ENCODE results near the gene EPS8L1.

The EPS8L1 gene

GRCh38 chr19:55044771-55045716 is 30.6 kb upstream of the EPS8L1 start:
- H3K36me3 ChIP-seq (ENCODE audit: insufficient read depth, low read length) = peaks cover 41% of the 10 kb centered on the region
- H3K4me3 ChIP-seq = no peak overlapping the region
- no peak for TF ChIP-seq POLR2AphosphoS5 (IDR thresholded peaks at IDR 0.05; ENCODE audit: borderline replicate concordance, low read depth, low read length)
- no peak for TF ChIP-seq EZH2 (IDR thresholded peaks at IDR 0.05)
- H3K9ac ChIP-seq (ENCODE audit: insufficient read length) = no peak overlapping the region
- no peak overlapping the region for H3K27ac ChIP-seq
- H3K9me3 ChIP-seq (ENCODE audit: low read depth, low read length) = no peaks in the 10 kb centered on the region
- no peak for DNase-seq (ENCODE audit: low read depth, low spot score)

- no peak for TF ChIP-seq EZH2 (IDR thresholded peaks at IDR 0.05)
- TF ChIP-seq FOXP2 (optimal IDR thresholded peaks at IDR 0.05; ENCODE audit: control extremely low read depth, extremely low read length, insufficient read depth) = no peak
- no peak for TF ChIP-seq POLR2AphosphoS5 (IDR thresholded peaks at IDR 0.05; ENCODE audit: borderline replicate concordance, low read depth, low read length)
- no peaks in the 10 kb centered on the region for H3K9me3 ChIP-seq (ENCODE audit: low read depth, low read length)
- H3K4me3 ChIP-seq = no peak overlapping the region
- peaks cover 52% of the 10 kb centered on the region for H3K36me3 ChIP-seq (ENCODE audit: insufficient read depth, low read length)
- DNase-seq (ENCODE audit: low read depth, low spot score) = no peak
- no peak overlapping the region for H3K27ac ChIP-seq
- H3K9ac ChIP-seq (ENCODE audit: insufficient read length) = no peak overlapping the region
Measured at GRCh38 chr19:55046975-55047622, 28.6 kb upstream of the EPS8L1 start.

GRCh38 chr19:55047951-55048350 is 27.7 kb upstream of the EPS8L1 start:
- TF ChIP-seq FOXP2 (optimal IDR thresholded peaks at IDR 0.05; ENCODE audit: control extremely low read depth, extremely low read length, insufficient read depth) (no peak), POLR2AphosphoS5 (IDR thresholded peaks at IDR 0.05; ENCODE audit: borderline replicate concordance, low read depth, low read length) (no peak), EZH2 (IDR thresholded peaks at IDR 0.05) (no peak)
- Histone ChIP-seq H3K9ac (ENCODE audit: insufficient read length) (no peak overlapping the region), H3K9me3 (ENCODE audit: low read depth, low read length) (no peaks in the 10 kb centered on the region), H3K36me3 (ENCODE audit: insufficient read depth, low read length) (peaks cover 55% of the 10 kb centered on the region), H3K4me3 (no peak overlapping the region), H3K27ac (no peak overlapping the region)
- no peak for DNase-seq (ENCODE audit: low read depth, low spot score)

GRCh38 chr19:55048446-55048845 is 27.2 kb upstream of the EPS8L1 start:
- Histone ChIP-seq H3K4me3 (no peak overlapping the region), H3K9me3 (ENCODE audit: low read depth, low read length) (no peaks in the 10 kb centered on the region), H3K27ac (no peak overlapping the region), H3K9ac (ENCODE audit: insufficient read length) (no peak overlapping the region), H3K36me3 (ENCODE audit: insufficient read depth, low read length) (peaks cover 58% of the 10 kb centered on the region)
- DNase-seq (ENCODE audit: low read depth, low spot score) = no peak
- TF ChIP-seq FOXP2 (optimal IDR thresholded peaks at IDR 0.05; ENCODE audit: control extremely low read depth, extremely low read length, insufficient read depth) = no peak
- no peak for TF ChIP-seq POLR2AphosphoS5 (IDR thresholded peaks at IDR 0.05; ENCODE audit: borderline replicate concordance, low read depth, low read length)
- TF ChIP-seq EZH2 (IDR thresholded peaks at IDR 0.05) = no peak

- H3K9me3 ChIP-seq (ENCODE audit: low read depth, low read length) = no peaks in the 10 kb centered on the region
- peaks cover 58% of the 10 kb centered on the region; the same call in 1 of the 2 replicates for H3K36me3 ChIP-seq (ENCODE audit: insufficient read depth, low read length)
- TF ChIP-seq FOXP2 (optimal IDR thresholded peaks at IDR 0.05; ENCODE audit: control extremely low read depth, extremely low read length, insufficient read depth) = no peak
- no peak for TF ChIP-seq EZH2 (IDR thresholded peaks at IDR 0.05)
- TF ChIP-seq POLR2AphosphoS5 (IDR thresholded peaks at IDR 0.05; ENCODE audit: borderline replicate concordance, low read depth, low read length) = no peak
- no peak for DNase-seq (ENCODE audit: low read depth, low spot score)
- H3K27ac ChIP-seq = no peak overlapping the region
- no peak overlapping the region for H3K9ac ChIP-seq (ENCODE audit: insufficient read length)
- H3K4me3 ChIP-seq = no peak overlapping the region
Measured at GRCh38 chr19:55050749-55051532, 24.7 kb upstream of the EPS8L1 start.

- no peak for DNase-seq (ENCODE audit: low read depth, low spot score)
Measured at GRCh38 chr19:55053735-55054134, 21.9 kb upstream of the EPS8L1 start.

GRCh38 chr19:55056827-55057226 is 18.8 kb upstream of the EPS8L1 start:
- Histone ChIP-seq H3K9ac (ENCODE audit: insufficient read length) (no peak overlapping the region), H3K9me3 (ENCODE audit: low read depth, low read length) (no peaks in the 10 kb centered on the region), H3K4me3 (no peak overlapping the region), H3K27ac (no peak overlapping the region), H3K36me3 (ENCODE audit: insufficient read depth, low read length) (peaks cover 49% of the 10 kb centered on the region)
- no peak for DNase-seq (ENCODE audit: low read depth, low spot score)
- TF ChIP-seq POLR2AphosphoS5 (IDR thresholded peaks at IDR 0.05; ENCODE audit: borderline replicate concordance, low read depth, low read length) (no peak), FOXP2 (optimal IDR thresholded peaks at IDR 0.05; ENCODE audit: control extremely low read depth, extremely low read length, insufficient read depth) (no peak), EZH2 (IDR thresholded peaks at IDR 0.05) (no peak)

More at GRCh38 chr19:55053735-55054134, 21.9 kb upstream of the EPS8L1 start:
- Histone ChIP-seq H3K27ac (no peak overlapping the region), H3K36me3 (ENCODE audit: insufficient read depth, low read length) (peaks cover 56% of the 10 kb centered on the region), H3K4me3 (no peak overlapping the region), H3K9ac (ENCODE audit: insufficient read length) (no peak overlapping the region), H3K9me3 (ENCODE audit: low read depth, low read length) (no peaks in the 10 kb centered on the region)
- TF ChIP-seq EZH2 (IDR thresholded peaks at IDR 0.05) (no peak), POLR2AphosphoS5 (IDR thresholded peaks at IDR 0.05; ENCODE audit: borderline replicate concordance, low read depth, low read length) (no peak), FOXP2 (optimal IDR thresholded peaks at IDR 0.05; ENCODE audit: control extremely low read depth, extremely low read length, insufficient read depth) (no peak)
